ENCODE results near the gene EXOC6B.

EXOC6B gene

GRCh38 chr2:72148837-72149555 lies 676.8 kb downstream of the EXOC6B start:
- DNase-seq (ENCODE audit: low read depth in 1 of 2, low spot score in 1 of 2), result peak; percentile 25 to 56
- TF ChIP-seq JUND (IDR thresholded peaks at IDR 0.05; ENCODE audit: low read depth), result no peak
- in situ Hi-C loops (cut with HindIII; ENCODE audit: low pct_unique_long_range_greater_than_20kb, low sequenced_read_pairs), result no loop called here

DNA sequence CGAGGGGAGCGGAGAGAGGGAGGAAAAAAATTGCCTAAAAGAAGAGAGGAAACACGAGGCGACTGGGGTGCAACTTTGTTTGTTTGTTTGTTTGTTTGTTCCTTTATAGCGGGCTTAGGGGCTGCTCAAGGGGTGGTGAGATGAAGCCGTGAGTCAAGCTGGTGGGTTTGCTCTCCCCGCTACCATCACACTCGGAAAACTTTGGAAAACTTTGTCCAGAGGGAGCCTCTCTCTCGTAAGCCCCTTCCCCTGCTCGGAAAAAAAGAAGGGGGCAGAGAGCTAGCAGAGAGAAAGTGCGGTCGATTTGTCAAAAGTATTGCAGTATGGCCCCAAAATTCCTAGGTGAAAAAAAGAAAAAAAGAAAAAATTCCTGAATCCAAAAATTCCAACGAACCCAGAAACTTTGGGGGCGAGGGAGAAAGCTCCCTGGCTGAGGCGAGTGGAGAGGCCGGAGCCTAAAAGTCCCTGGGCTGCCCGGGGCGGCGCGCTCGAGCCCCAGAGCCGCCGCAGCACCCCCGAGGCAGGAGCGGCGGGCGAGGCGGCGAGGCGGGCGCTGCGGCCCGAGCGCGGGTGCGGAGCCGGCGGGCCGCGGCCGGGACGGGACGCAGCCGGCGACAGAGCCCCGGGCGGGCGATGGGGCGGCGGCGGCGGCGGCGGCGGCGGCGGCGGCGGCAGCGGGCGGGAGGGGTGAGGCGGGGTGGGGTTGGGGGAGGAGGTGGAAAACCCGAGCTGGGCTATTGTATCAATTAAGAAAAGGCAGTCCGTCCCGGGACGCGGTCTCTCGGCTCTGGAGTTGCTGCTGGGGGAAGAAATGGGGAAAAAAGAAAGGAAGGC lies 677.6 kb downstream of the EXOC6B start:
- TF ChIP-seq JUND (IDR thresholded peaks at IDR 0.05; ENCODE audit: low read depth), result no peak
- DNase-seq (ENCODE audit: low read depth in 1 of 2, low spot score in 1 of 2), result no peak
- in situ Hi-C loops (cut with HindIII; ENCODE audit: low pct_unique_long_range_greater_than_20kb, low sequenced_read_pairs), result no loop called here

DNA sequence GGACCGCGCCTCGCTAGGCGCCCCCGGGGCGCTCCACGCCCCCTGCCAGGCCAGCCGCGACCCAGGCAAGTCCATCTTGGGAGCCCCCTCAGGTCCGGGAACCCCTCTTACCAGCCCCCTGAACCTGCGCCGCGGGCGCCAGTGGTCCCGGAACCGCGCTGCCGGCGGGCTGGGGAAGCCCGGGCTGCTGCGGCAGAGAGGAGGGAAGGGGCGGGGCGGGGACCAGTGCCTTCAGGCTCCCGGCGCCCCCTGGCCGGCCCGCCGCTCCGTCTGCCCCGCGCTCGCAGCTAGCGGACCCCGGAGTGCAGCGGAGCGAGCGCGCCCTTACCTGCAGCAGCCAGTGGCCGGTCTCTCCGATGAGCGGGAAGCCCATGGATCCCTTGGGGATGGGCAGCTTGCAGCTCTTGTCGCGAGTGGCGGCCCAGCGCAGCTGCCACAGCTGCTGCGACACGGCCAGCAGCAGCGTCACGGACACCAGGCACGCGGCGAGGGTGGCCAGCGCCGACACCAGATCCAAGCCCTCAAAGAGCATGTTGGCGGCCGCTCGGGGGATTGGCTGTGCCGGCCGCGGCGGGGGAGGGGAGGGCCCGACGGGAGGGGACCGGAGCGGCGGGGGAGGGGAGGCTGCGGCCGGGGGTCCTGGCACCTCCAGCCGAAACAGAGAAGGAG lies 678.4 kb downstream of the EXOC6B start, which contains the start of gene CYP26B1:
TSS of gene CYP26B1 (minus strand) at position 560 of the 669 bp plus-strand sequence. CDS start at position 532, 28 bp downstream.
- in situ Hi-C loops (cut with HindIII; ENCODE audit: low pct_unique_long_range_greater_than_20kb, low sequenced_read_pairs), result no loop called here
- TF ChIP-seq JUND (IDR thresholded peaks at IDR 0.05; ENCODE audit: low read depth), result no peak
- DNase-seq (ENCODE audit: low read depth in 1 of 2, low spot score in 1 of 2), result peak in 1 of 2 experiments; percentile 45

DNA sequence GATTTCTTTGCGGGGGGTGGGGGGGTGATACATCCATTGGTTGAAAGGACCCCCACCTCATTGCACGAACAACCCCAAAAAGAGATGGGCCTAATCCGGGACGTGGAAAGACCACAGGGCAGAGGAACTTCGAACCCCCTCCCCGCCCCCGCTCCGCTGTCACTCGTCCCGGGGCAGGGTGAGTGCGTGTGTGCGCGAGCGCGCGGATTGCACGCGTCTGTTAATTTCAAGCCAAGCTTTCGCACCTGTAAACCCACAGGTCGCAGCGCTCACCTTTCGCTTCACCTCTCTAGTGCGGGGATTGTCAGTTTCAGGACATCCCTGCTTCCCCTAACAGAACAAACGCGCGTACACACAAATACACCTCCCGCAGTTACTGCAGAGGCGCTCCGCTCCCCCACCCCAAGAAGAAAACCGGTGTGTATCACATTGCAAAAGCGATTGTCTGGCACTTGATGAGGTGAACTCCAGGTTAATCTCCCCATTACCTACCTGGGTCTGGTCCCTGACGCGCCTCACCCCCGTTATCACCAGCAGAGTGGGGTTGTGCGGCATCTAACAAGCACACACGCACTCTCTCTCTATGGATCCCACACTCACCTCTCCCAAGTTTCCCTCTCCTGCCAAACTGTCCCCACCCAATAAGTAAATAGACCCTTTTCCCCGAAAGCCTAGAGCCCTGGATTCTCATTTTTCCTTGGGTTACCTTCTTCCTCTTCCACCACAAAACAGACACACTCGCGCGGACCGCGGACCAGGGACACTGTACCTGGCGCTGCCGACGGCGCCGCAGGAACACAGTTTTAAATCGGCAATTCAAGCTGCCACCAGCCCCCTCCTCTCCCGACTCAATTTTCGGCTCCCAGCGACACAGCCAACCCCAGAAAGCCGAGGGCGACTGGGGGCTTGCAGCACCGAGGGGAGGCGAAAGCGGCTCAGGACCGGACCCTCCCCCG lies 679.2 kb downstream of the EXOC6B start:
- in situ Hi-C loops (cut with HindIII; ENCODE audit: low pct_unique_long_range_greater_than_20kb, low sequenced_read_pairs), result no loop called here
- no peak for TF ChIP-seq JUND (IDR thresholded peaks at IDR 0.05; ENCODE audit: low read depth)
- DNase-seq (ENCODE audit: low read depth in 1 of 2, low spot score in 1 of 2), result no peak

DNA sequence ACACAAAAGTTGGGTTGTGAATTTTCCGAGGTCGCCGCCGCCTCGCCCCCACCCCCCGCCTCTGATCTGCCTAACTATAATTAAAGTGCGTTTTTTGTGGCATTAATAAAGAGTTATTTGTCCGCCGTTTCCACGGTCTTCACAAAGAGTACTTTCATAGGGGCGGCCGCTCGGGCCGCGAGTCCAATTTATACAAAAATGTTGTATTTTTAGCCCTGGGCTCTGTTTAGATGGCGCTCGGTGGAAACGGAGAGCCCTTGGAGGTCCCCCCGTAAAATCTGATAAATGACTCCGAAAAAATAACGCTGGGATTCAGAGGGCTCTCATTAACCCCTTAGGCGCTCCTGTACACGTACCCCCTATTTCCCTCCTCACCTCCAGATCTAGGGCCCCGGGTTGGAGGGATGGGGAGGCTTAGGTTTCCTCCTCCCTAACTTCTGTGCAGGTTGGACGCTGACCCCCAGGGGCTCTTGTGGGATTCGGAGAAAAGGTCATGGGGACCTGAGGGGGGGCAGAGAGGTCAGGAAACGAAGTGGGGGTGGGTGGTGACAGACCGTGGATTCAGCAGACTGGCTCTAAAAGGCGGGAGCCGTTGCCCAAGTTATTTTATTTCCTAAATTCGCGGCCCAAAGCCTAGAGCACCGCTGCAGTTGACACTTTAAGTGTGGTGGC lies 680.0 kb downstream of the EXOC6B start:
- TF ChIP-seq JUND (IDR thresholded peaks at IDR 0.05; ENCODE audit: low read depth), result no peak
- in situ Hi-C loops (cut with HindIII; ENCODE audit: low pct_unique_long_range_greater_than_20kb, low sequenced_read_pairs), result no loop called here
- DNase-seq (ENCODE audit: low read depth in 1 of 2, low spot score in 1 of 2), result no peak

DNA sequence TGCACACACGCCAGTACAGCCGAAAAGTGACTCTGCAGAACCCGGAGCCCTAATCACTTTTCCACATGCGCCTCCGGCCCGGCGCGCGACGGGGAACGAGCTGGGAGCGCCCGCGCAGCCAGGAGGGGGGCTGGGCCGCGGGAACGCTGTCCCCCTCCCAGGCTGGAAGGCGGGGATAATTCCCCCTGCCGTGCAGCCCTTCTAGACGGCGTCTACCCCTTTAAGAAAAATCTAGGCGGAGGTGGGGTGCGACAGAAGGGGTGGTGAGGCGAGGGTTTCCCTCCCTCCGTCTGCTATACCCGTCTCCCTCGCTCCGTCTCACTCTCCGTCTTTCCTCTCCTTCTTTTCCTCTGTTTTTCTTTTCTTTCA lies 680.6 kb downstream of the EXOC6B start:
- DNase-seq (ENCODE audit: low read depth in 1 of 2, low spot score in 1 of 2), result peak in 1 of 2 experiments; percentile 64
- no peak for TF ChIP-seq JUND (IDR thresholded peaks at IDR 0.05; ENCODE audit: low read depth)
- in situ Hi-C loops (cut with HindIII; ENCODE audit: low pct_unique_long_range_greater_than_20kb, low sequenced_read_pairs), result no loop called here

GRCh38 chr2:72144632-72145288 lies 681.1 kb downstream of the EXOC6B start:
- peak; percentile 36 to 60 for DNase-seq (ENCODE audit: low read depth in 1 of 2, low spot score in 1 of 2)
- in situ Hi-C loops (cut with HindIII; ENCODE audit: low pct_unique_long_range_greater_than_20kb, low sequenced_read_pairs), result no loop called here
- TF ChIP-seq JUND (IDR thresholded peaks at IDR 0.05; ENCODE audit: low read depth), result no peak

DNA sequence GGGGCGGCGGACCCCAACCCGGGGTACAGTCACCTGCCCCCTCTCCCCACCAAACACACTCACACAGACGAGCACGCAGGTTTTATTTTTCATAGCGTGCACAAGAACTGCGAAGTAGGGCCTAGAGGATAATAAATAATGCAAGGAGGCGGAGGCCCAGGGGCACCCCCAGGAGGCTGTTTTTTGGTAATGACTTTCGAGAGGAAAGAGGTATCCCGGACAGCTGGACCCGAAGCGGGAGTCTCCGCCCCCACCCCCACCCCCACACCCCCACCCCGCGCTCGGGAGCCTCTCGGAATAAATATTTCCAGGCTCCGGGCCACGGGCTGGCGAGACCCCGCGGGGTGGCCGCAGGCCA lies 681.6 kb downstream of the EXOC6B start:
- in situ Hi-C loops (cut with HindIII; ENCODE audit: low pct_unique_long_range_greater_than_20kb, low sequenced_read_pairs), result no loop called here

DNA sequence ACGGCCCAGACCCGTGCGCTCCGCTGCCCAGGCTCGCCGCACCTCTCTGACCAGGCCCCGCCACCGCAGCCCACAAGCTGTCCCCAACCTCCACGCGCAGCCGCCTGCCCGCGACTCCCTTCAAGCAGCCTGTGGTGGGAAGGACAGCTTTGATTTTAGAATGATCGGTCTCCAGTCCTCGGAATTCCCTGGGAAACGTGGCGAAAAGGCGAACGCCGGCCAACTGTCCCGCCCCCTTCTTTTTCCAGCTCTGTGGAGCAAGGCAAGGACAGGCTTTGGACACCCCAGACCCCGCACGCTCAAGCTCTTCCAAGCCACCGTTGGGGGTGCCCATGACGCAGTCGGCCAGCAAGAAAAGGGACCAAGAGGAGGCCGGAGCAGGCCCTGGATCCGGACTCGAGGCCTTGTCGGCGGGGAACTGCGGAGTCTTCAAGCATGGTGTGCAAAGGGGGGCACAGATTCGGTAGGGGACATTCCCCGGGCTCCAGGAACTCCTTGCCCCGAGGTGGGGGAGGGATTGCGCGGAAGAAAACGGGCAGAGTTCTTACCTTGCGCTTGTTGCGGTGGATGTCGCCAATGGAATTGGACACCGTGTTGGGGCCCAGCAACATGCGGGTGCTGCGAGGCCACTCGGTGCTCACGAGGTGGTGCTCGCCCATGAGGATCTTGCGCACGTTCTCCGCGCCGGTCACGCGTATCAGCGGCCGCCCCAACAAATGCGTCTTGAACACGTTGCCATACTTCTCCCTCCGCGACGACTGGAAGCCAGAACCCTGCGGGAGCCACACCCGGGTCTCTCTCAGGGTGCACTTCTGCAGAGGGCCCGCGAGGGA lies 682.2 kb downstream of the EXOC6B start:
- no peak for TF ChIP-seq JUND (IDR thresholded peaks at IDR 0.05; ENCODE audit: low read depth)
- in situ Hi-C loops (cut with HindIII; ENCODE audit: low pct_unique_long_range_greater_than_20kb, low sequenced_read_pairs), result no loop called here
- DNase-seq (ENCODE audit: low read depth in 1 of 2, low spot score in 1 of 2), result no peak

More for the DNA sequence above, 681.6 kb downstream of the EXOC6B start:
- TF ChIP-seq JUND (IDR thresholded peaks at IDR 0.05; ENCODE audit: low read depth), result no peak
- DNase-seq (ENCODE audit: low read depth in 1 of 2, low spot score in 1 of 2), result no peak

All from T47D (cell line).